IMR-90 (cell line): ENCODE measurements around the gene PDZRN3. TPM values are rescaled to one million over a fixed set of nuclear protein-coding genes. Genes with fewer than 3 reads are reported as not detected.

Experiments
- ATAC-seq: fragments of 200-7000 bp; cut with Tn5 transposase; 2 replicates; pipeline ENCODE4 v1.9.1; 2020; ENCODE audit warnings: low read depth, mild to moderate bottlenecking, moderate library complexity
- BruUV-seq: library from RNA; stranded (reverse); fragments of 400-500 nt; replicated peaks from 2 replicates; lab custom pipeline; 2021; lab: Mats Ljungman, UMichigan
- CTCF ChIA-PET: fragments of 300-600 bp; formaldehyde crosslinking; extraction: SDS; loops from one replicate; lab custom pipeline; 2021; ENCODE audit warnings: antibody characterized with exemption; lab: Yijun Ruan, JAX
- POLR2A ChIA-PET: fragments of 300-600 bp; sonication (Branson Sonifier 250); formaldehyde crosslinking; loops from one replicate; lab custom pipeline; 2022; ENCODE audit warnings: antibody characterized with exemption; ENCODE audit not compliant: unreplicated experiment; lab: Charles Lee
- DNase-seq: peaks from one replicate; pipeline ENCODE4 v3.0.0; 2013
- H2AFZ ChIP-seq: replicated peaks from 2 replicates; pipeline ENCODE3; 2013; ENCODE audit warnings: low read length, mild to moderate bottlenecking; ENCODE audit not compliant: poor library complexity
- H2AK5ac ChIP-seq: 2 replicates; pipeline ENCODE4 v1.6.1; 2013; ENCODE audit warnings: low read depth, low read length, inconsistent platforms
- H2AK9ac ChIP-seq: replicated peaks from 2 replicates; pipeline ENCODE3; 2013; ENCODE audit warnings: mild to moderate bottlenecking, low read depth, low read length, moderate library complexity; ENCODE audit not compliant: poor library complexity
- H2BK120ac ChIP-seq: 2 replicates; pipeline ENCODE4 v1.6.1; 2013; ENCODE audit warnings: low read depth, low read length, inconsistent platforms
- H2BK15ac ChIP-seq: 3 replicates; pipeline ENCODE4 v1.6.1; 2013; ENCODE audit warnings: low read depth, low read length, inconsistent platforms
- H2BK20ac ChIP-seq: 2 replicates; pipeline ENCODE4 v1.6.1; 2013; ENCODE audit warnings: low read depth, mild to moderate bottlenecking, inconsistent platforms, low read length, moderate library complexity
- H2BK5ac ChIP-seq: 2 replicates; pipeline ENCODE4 v1.6.1; 2013; ENCODE audit warnings: mild to moderate bottlenecking, low read depth, low read length, inconsistent platforms; ENCODE audit not compliant: poor library complexity, severe bottlenecking
- H3K14ac ChIP-seq: replicated peaks from 2 replicates; pipeline ENCODE4 v1.6.1; 2013; ENCODE audit warnings: low read depth, low read length, inconsistent platforms
- H3K18ac ChIP-seq: 2 replicates; pipeline ENCODE4 v1.6.1; 2013; ENCODE audit warnings: low read depth, low read length, control low read depth
- H3K23ac ChIP-seq: 2 replicates; pipeline ENCODE4 v1.6.1; 2013; ENCODE audit warnings: low read depth, low read length, inconsistent platforms
- H3K27ac ChIP-seq: 2 replicates; pipeline ENCODE4 v1.5.1; 2013; ENCODE audit warnings: mild to moderate bottlenecking, control low read depth, low read length; ENCODE audit not compliant: insufficient read depth
- H3K27me3 ChIP-seq: 2 replicates; pipeline ENCODE4 v1.6.1; 2013; ENCODE audit warnings: low read length; ENCODE audit not compliant: control insufficient read depth, insufficient read depth
- H3K36me3 ChIP-seq: 2 replicates; pipeline ENCODE4 v1.6.1; 2013; ENCODE audit warnings: low read length, mixed read lengths; ENCODE audit not compliant: control insufficient read depth, insufficient read depth
- H3K4ac ChIP-seq: 2 replicates; pipeline ENCODE4 v1.6.1; 2013; ENCODE audit warnings: low read depth, low read length, inconsistent platforms
- H3K4me1 ChIP-seq: 2 replicates; pipeline ENCODE4 v1.6.1; 2013; ENCODE audit warnings: low read length, mixed read lengths; ENCODE audit not compliant: control insufficient read depth, insufficient read depth
- H3K4me2 ChIP-seq: 2 replicates; pipeline ENCODE4 v1.6.1; 2013; ENCODE audit warnings: low read depth, mild to moderate bottlenecking, control low read depth, low read length, moderate library complexity
- H3K4me3 ChIP-seq: 2 replicates; pipeline ENCODE4 v1.5.1; 2013; ENCODE audit warnings: low read depth, mild to moderate bottlenecking, control low read depth, low read length, moderate library complexity; ENCODE audit not compliant: insufficient read depth
- H3K56ac ChIP-seq: 2 replicates; pipeline ENCODE4 v1.6.1; 2013; ENCODE audit warnings: low read length, inconsistent platforms; ENCODE audit not compliant: insufficient read depth; ENCODE audit errors: extremely low read depth
- H3K79me1 ChIP-seq, 2 experiments: 2 replicates each; pipeline ENCODE4 v1.6.1; 2013; ENCODE audit warnings: low read length in 2 of 2, inconsistent platforms in 1 of 2, low read depth in 1 of 2
- H3K9ac ChIP-seq: 2 replicates; pipeline ENCODE4 v1.6.1; 2013; ENCODE audit warnings: low read depth, low read length, control low read depth
- H3K9me1 ChIP-seq: 2 replicates; pipeline ENCODE4 v1.6.1; 2013; ENCODE audit warnings: low read length, inconsistent platforms; ENCODE audit not compliant: insufficient read depth
- H3K9me3 ChIP-seq: 2 replicates; pipeline ENCODE4 v1.6.1; 2013; ENCODE audit warnings: low read length; ENCODE audit not compliant: control insufficient read depth, insufficient read depth
- H4K20me1 ChIP-seq: 2 replicates; pipeline ENCODE4 v1.6.1; 2013; ENCODE audit warnings: low read length, inconsistent platforms; ENCODE audit not compliant: insufficient read depth
- H4K5ac ChIP-seq: 2 replicates; pipeline ENCODE4 v1.6.1; 2013; ENCODE audit warnings: mild to moderate bottlenecking, low read depth, low read length, control low read depth
- H4K8ac ChIP-seq, 2 experiments: 2 replicates each; pipeline ENCODE4 v1.6.1; 2013; ENCODE audit warnings: low read depth in 2 of 2, low read length in 2 of 2, control low read depth in 1 of 2, inconsistent platforms in 1 of 2
- H4K91ac ChIP-seq: 2 replicates; pipeline ENCODE4 v1.6.1; 2013; ENCODE audit warnings: low read depth, low read length, inconsistent platforms; ENCODE audit not compliant: insufficient read depth
- BHLHE40 ChIP-seq: fragments of 150-350 bp; IDR thresholded peaks from 2 replicates; pipeline ENCODE4 v1.6.1; 2016; ENCODE audit warnings: mild to moderate bottlenecking, low read depth, low read length
- RAD21 ChIP-seq: IDR thresholded peaks from 2 replicates; pipeline ENCODE4 v1.6.1; 2012; ENCODE audit warnings: low read length, improper control_type of control experiment
- RFX5 ChIP-seq: IDR thresholded peaks from 2 replicates; pipeline ENCODE4 v1.8.0; 2012; ENCODE audit warnings: low read depth, mild to moderate bottlenecking, low read length, moderate library complexity
- WGBS, 2 experiments: methylation state at CpG; one replicate each; pipeline versions ENCODE4 v1.1.5 to v1.1.7; 2013; ENCODE audit warnings: missing lambda C conversion rate in 2 of 2; ENCODE audit not compliant: insufficient read length in 1 of 2; ENCODE audit errors: extremely low coverage in 2 of 2; 5-methylcytosine and 5-hydroxymethylcytosine counted together
- dilution Hi-C: fragments of 300-500 bp; cut with HindIII; formaldehyde crosslinking; loops from one replicate; pipeline ENCODE4 v1.14.3; 2018; ENCODE audit warnings: low sequenced_read_pairs; ENCODE audit not compliant: unreplicated experiment
- in situ Hi-C: fragments of 300-500 bp; cut with MboI; formaldehyde crosslinking; loops from 3 replicates; pipeline ENCODE4 v1.14.3; 2019; ENCODE audit warnings: low sequenced_read_pairs, inconsistent platforms, mixed read lengths
- intact Hi-C: fragments of 100-400 bp; cut with micrococcal nuclease; formaldehyde crosslinking; loops from 2 replicates; pipeline ENCODE4 v1.10.0; 2022
- polyA plus RNA-seq, 3 experiments: library from polyadenylated mRNA; depleted of rRNA; stranded (reverse); fragments of >200 nt; gene quantifications; 2 replicates each; pipeline ENCODE4 v1.2.3, GENCODE V29; 2012; ENCODE audit warnings: low replicate concordance in 1 of 3
- total RNA-seq: library from RNA; depleted of rRNA; stranded (reverse); fragments of >200 nt; gene quantifications from 2 replicates; pipeline ENCODE4 v1.2.3, GENCODE V29; 2012

PDZRN3 gene
- total and polyA plus RNA-seq, 2 of the 4 experiments (the other 2 are of a cell fraction) = 9.4 to 17.0 TPM

- Histone ChIP-seq H3K14ac (no peak overlapping the region), H2BK20ac (no peak overlapping the region), H3K27me3 (no peaks in the 10 kb centered on the region), H3K4ac (no peak overlapping the region), H4K5ac (no peak overlapping the region), H3K4me2 (no peak overlapping the region), H3K18ac (no peak overlapping the region), H4K91ac (no peak overlapping the region), H2AFZ (no peak overlapping the region), H2BK15ac (no peak overlapping the region), H3K79me1 (peaks cover 12 to 60% of the 10 kb centered on the region in 2 experiments), H3K4me3 (no peak overlapping the region), H3K23ac (no peak overlapping the region), H3K9me3 (no peaks in the 10 kb centered on the region), H3K9ac (no peak overlapping the region), H2AK9ac (no peak overlapping the region), H3K36me3 (peaks cover 2% of the 10 kb centered on the region; the same call in 1 of the 2 replicates), H3K9me1 (no peaks in the 10 kb centered on the region; the same call in 1 of the 2 replicates), H3K4me1 (peaks cover 6% of the 10 kb centered on the region), H3K56ac (no peak overlapping the region), H2BK5ac (no peak overlapping the region), H4K8ac (no peak overlapping the region), H2AK5ac (no peak overlapping the region), H4K20me1 (peaks cover 66% of the 10 kb centered on the region), H3K27ac (no peak overlapping the region), H2BK120ac (no peak overlapping the region)
- no peak for DNase-seq
- 100% methylated on average over 1 of the region's 3 CpGs; no CpG with 5 or more reads in 1 of the 2 experiments for WGBS, 2 experiments
- ATAC-seq = no peak
- in situ Hi-C loops (loop anchor here (25.0 kb wide), 1 partner anchor 104 kb away; no protein-coding TSS in a partner anchor), intact Hi-C loops (no loop called here), dilution Hi-C loops (loop anchor here (25.0 kb wide), 1 partner anchor 104 kb away; no protein-coding TSS in a partner anchor)
- ChIA-PET CTCF (no interaction called here), POLR2A (interaction anchor here (0.5 to 0.6 kb wide), 2 partner anchors 54 to 56 kb away, joined by 3 to 4 read pairs; no protein-coding TSS in a partner anchor)
- TF ChIP-seq RFX5 (no peak), BHLHE40 (no peak), RAD21 (no peak)
- no TSS peak for BruUV-seq
Measured at GRCh38 chr3:73616056-73616455, 8.7 kb downstream of the PDZRN3 start.
